ENCODE measurements around the gene SBNO2.

- TF ChIP-seq CTCF (IDR thresholded peaks at IDR 0.05), result no peak
- TF ChIP-seq POLR2AphosphoS5 (IDR thresholded peaks at IDR 0.05), result no peak
- TF ChIP-seq EP300 (IDR thresholded peaks at IDR 0.05), result no peak
These were observed 82.4 kb downstream of the SBNO2 start for GRCh38 chr19:1091544-1092175.

Data from gastroesophageal sphincter (tissue), 3 donors.